Chondrocyte (in vitro differentiated cells): Measurements from ENCODE around the gene XYLB. TPM values are rescaled to one million over a fixed set of nuclear protein-coding genes. Genes with fewer than 3 reads are reported as not detected.
"Not testable (repeated sequence)": the region's sequence is repeated elsewhere in the genome, so short reads cannot be mapped to it uniquely, and the experiment has no call there.

ENCODE experiments used
- DNase-seq: peaks from one replicate; pipeline ENCODE4 v3.0.0; 2021; ENCODE audit warnings: mixed read lengths, low spot score
- H3K27ac Mint-ChIP-seq: one replicate; pipeline ENCODE4 v1.8.0; 2021; ENCODE audit warnings: mild to moderate bottlenecking, moderate library complexity, mixed read lengths; ENCODE audit not compliant: unreplicated experiment
- H3K27me3 Mint-ChIP-seq: 2 replicates; pipeline ENCODE4 v1.8.0; 2021; ENCODE audit warnings: low read depth, mixed read lengths
- H3K36me3 Mint-ChIP-seq: 2 replicates; pipeline ENCODE4 v1.8.0; 2021; ENCODE audit warnings: low read depth, mixed read lengths
- H3K4me1 Mint-ChIP-seq: 2 replicates; pipeline ENCODE4 v1.8.0; 2021; ENCODE audit warnings: low read depth, mild to moderate bottlenecking, mixed read lengths
- H3K4me3 Mint-ChIP-seq: one replicate; pipeline ENCODE4 v1.8.0; 2021; ENCODE audit warnings: mild to moderate bottlenecking, moderate library complexity, mixed read lengths; ENCODE audit not compliant: unreplicated experiment
- H3K9me3 Mint-ChIP-seq: 2 replicates; pipeline ENCODE4 v1.8.0; 2021; ENCODE audit warnings: low read depth, mixed read lengths
- CTCF ChIP-seq: fragments of 200-600 bp; sonication (generic); IDR thresholded peaks from 2 replicates; pipeline ENCODE4 v1.5.0; 2021; ENCODE audit warnings: antibody characterized with exemption, mild to moderate bottlenecking, moderate library complexity
- total RNA-seq: library from RNA; stranded (reverse); gene quantifications from 3 replicates; pipeline ENCODE4 v1.2.1, GENCODE V29; 2021

XYLB gene
- total RNA-seq, 1 donor from 2014 or later, result 3.9 TPM

DNA sequence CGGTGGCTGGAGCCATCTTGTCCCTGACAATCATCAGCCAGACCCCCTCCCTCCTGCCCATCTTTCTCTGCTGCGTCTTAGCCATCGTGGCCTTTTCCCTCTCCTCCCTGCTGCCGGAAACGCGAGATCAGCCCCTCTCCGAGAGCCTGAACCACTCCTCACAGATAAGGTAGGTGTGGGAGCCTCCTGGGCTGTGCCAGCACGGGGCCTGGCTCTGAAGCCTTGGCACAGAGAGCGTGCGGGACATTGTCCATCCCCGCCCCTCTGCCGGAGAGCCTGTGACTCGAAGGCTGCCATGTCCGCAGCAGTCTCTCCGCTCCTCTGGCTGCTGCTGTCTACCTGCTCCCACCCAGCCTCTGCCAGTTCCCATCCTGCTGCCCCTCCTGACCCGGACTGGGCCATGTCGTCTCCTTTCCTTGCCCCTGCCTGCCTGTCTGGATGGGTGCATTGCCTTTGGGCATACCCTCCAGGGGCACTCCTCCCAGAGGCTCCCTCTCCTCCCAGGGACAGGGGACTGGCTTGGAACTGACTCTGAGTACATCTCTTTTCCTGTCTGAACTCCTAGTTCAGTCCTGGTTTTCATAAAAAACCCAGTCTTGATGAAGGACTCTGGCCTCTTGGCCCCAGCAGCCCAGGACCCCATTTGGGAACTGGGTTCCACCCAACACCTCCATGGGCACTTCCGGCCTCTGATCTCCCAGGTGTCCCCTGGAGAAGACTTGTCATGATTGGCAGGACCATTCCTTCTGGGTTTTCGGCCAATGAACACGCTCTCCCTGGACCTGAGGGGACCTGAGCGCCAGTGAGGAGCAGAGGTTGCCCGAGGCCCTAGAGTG, 30.0 kb upstream of the XYLB start:
- H3K4me3 Mint-ChIP-seq, result no peak overlapping the region
- H3K9me3 Mint-ChIP-seq, result no peaks in the 10 kb centered on the region
- H3K4me1 Mint-ChIP-seq, result no peaks in the 10 kb centered on the region
- H3K36me3 Mint-ChIP-seq, result peaks cover 14% of the 10 kb centered on the region
- no peak overlapping the region for H3K27ac Mint-ChIP-seq
- no peaks in the 10 kb centered on the region for H3K27me3 Mint-ChIP-seq
- TF ChIP-seq CTCF, result no peak
- DNase-seq, result no peak

- Mint-ChIP-seq H3K36me3 (peaks cover 12% of the 10 kb centered on the region), H3K27me3 (no peaks in the 10 kb centered on the region)
- no peak for DNase-seq
Observed at GRCh38 chr3:38317192-38317759, 29.3 kb upstream of the XYLB start.

GRCh38 chr3:38318766-38319671, 27.6 kb upstream of the XYLB start:
- no peak for TF ChIP-seq CTCF
- no peak overlapping the region for H3K27ac Mint-ChIP-seq
- H3K4me3 Mint-ChIP-seq, result no peak overlapping the region

More at GRCh38 chr3:38317192-38317759, 29.3 kb upstream of the XYLB start:
- no peak overlapping the region for H3K27ac Mint-ChIP-seq
- TF ChIP-seq CTCF, result no peak
- no peaks in the 10 kb centered on the region for H3K4me1 Mint-ChIP-seq
- H3K9me3 Mint-ChIP-seq, result no peaks in the 10 kb centered on the region
- H3K4me3 Mint-ChIP-seq, result no peak overlapping the region

GRCh38 chr3:38320638-38321037, 25.9 kb upstream of the XYLB start:
- not testable (repeated sequence) for H3K4me3 Mint-ChIP-seq, H3K36me3 Mint-ChIP-seq, H3K27ac Mint-ChIP-seq

More at GRCh38 chr3:38318766-38319671, 27.6 kb upstream of the XYLB start:
- no peak for DNase-seq
- Mint-ChIP-seq H3K27me3 (no peaks in the 10 kb centered on the region), H3K4me1 (no peaks in the 10 kb centered on the region), H3K9me3 (peaks cover 6% of the 10 kb centered on the region), H3K36me3 (peaks cover 10% of the 10 kb centered on the region)

GRCh38 chr3:38323060-38323459, 23.5 kb upstream of the XYLB start:
- no peak for DNase-seq
- Mint-ChIP-seq H3K4me1 (peaks cover 6% of the 10 kb centered on the region), H3K36me3 (peaks cover 7% of the 10 kb centered on the region), H3K4me3 (no peak overlapping the region), H3K9me3 (peaks cover 13% of the 10 kb centered on the region), H3K27ac (no peak overlapping the region), H3K27me3 (no peaks in the 10 kb centered on the region)
- TF ChIP-seq CTCF, result no peak

More at GRCh38 chr3:38320638-38321037, 25.9 kb upstream of the XYLB start:
- not testable (repeated sequence) for H3K9me3 Mint-ChIP-seq, DNase-seq, H3K27me3 Mint-ChIP-seq, H3K4me1 Mint-ChIP-seq
